Central memory CD8-positive, alpha-beta T cell (primary cell): ENCODE results near the gene GLIS2.
"Not testable (repeated sequence)": the region's sequence is repeated elsewhere in the genome, so short reads cannot be mapped to it uniquely, and the experiment has no call there.

Source experiments
- ATAC-seq: fragments of 150-1000 bp; cut with Tn5 transposase; replicated peaks from 2 replicates; pipeline ENCODE4 v1.10.0; 2022; ENCODE audit warnings: mild to moderate bottlenecking, moderate FRiP score, moderate number of reproducible peaks; ENCODE audit not compliant: poor library complexity, severe bottlenecking; ENCODE audit errors: extremely low read depth
- DNase-seq, 2 donors: peaks; one replicate each; pipeline ENCODE4 v3.0.0; 2021; ENCODE audit warnings: low spot score in 2 of 2
- H3K27ac Mint-ChIP-seq: one replicate; pipeline ENCODE4 v1.8.0; 2022; ENCODE audit warnings: low read depth, mild to moderate bottlenecking, moderate library complexity, mixed read lengths
- H3K27me3 Mint-ChIP-seq: one replicate; pipeline ENCODE4 v1.8.0; 2022; ENCODE audit warnings: mixed read lengths
- H3K36me3 Mint-ChIP-seq: one replicate; pipeline ENCODE4 v1.8.0; 2022; ENCODE audit warnings: mild to moderate bottlenecking, moderate library complexity, mixed read lengths; ENCODE audit not compliant: insufficient read depth
- H3K4me1 Mint-ChIP-seq: one replicate; pipeline ENCODE4 v1.8.0; 2022; ENCODE audit warnings: mixed read lengths
- H3K4me3 Mint-ChIP-seq: one replicate; pipeline ENCODE4 v1.8.0; 2022; ENCODE audit warnings: mild to moderate bottlenecking, moderate library complexity, mixed read lengths
- H3K9me3 Mint-ChIP-seq: one replicate; pipeline ENCODE4 v1.8.0; 2022; ENCODE audit warnings: mixed read lengths

The GLIS2 gene

DNA sequence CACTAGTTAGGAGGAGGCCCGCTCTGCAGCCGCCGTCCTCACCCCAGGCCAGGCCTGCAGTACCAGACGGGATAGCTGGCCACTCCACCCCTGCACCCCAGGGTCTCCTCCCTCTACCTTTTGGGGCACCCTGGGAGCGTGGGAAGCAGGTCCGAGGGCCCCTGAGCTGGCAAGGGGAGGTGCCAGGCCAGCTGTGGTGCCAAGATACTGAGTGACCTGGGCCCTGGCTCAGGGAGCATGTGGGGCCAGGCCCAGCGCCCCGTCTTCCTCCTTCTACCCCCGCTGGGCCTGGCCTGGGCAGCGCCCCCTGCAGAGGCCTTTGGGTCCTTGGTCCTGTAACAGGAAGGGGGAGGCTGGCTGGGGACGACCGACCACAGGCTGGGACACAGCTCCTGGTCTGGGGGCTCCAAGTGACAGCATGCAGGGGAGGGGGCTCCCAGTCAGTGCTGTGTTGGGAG is 22.3 kb downstream of the GLIS2 start:
- no peak overlapping the region for H3K27ac Mint-ChIP-seq
- no peak overlapping the region for H3K4me3 Mint-ChIP-seq
- peaks cover 5% of the 10 kb centered on the region for H3K36me3 Mint-ChIP-seq
- no peaks in the 10 kb centered on the region for H3K27me3 Mint-ChIP-seq
- ATAC-seq (no peak), DNase-seq (no peak)
- no peaks in the 10 kb centered on the region for H3K9me3 Mint-ChIP-seq
- H3K4me1 Mint-ChIP-seq, result no peaks in the 10 kb centered on the region

DNA sequence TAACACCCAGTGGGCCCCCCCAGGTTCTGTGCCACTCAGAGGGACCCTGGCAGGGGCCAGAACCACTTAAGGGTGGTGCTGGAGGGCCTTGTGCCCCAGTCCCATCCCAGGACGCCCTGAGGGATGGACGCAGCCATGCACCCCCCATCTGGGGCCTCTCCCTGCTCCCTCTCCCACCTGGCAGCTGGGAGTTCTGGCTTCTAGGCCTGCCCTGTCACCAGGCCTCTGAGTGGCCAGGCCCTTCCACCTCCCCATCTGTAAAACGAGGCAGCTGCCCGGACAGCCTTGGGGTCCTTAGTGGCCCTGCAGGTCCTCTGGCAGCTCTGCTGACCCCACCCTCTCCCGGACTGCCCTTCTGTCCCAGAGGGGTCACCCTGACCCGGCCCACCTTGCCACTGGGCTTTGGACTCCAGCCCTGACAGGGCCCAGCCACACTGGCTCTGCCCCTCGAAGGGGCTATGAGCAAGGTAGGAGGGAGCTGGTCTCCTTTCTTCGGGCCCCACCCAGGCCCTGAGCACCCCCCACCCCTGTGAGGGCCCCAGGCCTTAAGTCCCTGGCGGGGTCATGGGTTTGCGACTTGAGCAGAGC is 22.9 kb downstream of the GLIS2 start:
- Mint-ChIP-seq H3K4me1 (no peaks in the 10 kb centered on the region), H3K27me3 (no peaks in the 10 kb centered on the region), H3K36me3 (peaks cover 5% of the 10 kb centered on the region), H3K9me3 (no peaks in the 10 kb centered on the region), H3K4me3 (no peak overlapping the region), H3K27ac (no peak overlapping the region)
- no peak for DNase-seq
- no peak for ATAC-seq

DNA sequence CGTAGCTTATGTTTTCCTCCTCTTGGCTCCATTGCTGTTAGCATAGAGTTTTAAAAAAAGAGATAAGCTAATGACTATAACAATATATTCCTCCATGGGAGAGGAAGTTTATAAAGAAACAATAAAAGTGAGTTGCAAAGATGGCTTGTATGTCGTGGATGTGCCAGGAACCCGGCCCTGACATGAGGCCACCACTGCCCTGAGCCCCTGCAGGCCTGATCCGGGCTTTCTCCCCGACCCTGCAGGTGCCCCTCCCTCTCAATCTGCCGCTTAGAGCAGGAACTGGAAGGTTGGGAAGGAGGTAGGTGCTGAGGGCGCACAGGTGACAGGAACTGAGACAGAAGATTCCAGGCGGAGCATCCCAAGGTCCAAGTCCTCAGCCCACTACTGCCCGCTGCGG is 23.6 kb downstream of the GLIS2 start:
- Mint-ChIP-seq H3K27me3 (no peaks in the 10 kb centered on the region), H3K4me1 (no peaks in the 10 kb centered on the region), H3K36me3 (peaks cover 5% of the 10 kb centered on the region), H3K9me3 (no peaks in the 10 kb centered on the region), H3K4me3 (no peak overlapping the region), H3K27ac (no peak overlapping the region)
- ATAC-seq, result no peak
- no peak for DNase-seq

DNA sequence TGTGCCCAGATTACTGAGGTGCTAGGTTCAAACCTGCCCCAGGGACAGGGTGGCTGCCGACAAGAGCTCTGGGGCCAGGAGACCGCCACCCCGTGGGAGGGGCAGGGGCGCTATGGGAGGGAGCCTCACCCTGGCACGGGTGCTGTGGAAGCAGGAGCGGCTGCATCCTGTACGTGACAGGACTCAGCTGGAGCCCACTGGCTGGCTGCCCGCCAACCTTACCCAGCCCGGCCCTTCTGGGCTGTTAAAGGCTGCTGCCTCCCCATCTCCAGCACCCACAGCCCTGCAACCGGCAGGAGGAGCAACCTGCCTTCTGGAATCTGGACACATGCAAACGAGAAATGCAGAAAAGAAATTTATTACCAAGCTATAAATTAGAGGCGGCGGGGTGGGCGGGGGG is 24.0 kb downstream of the GLIS2 start:
- H3K9me3 Mint-ChIP-seq, result no peaks in the 10 kb centered on the region
- no peak overlapping the region for H3K4me3 Mint-ChIP-seq

DNA sequence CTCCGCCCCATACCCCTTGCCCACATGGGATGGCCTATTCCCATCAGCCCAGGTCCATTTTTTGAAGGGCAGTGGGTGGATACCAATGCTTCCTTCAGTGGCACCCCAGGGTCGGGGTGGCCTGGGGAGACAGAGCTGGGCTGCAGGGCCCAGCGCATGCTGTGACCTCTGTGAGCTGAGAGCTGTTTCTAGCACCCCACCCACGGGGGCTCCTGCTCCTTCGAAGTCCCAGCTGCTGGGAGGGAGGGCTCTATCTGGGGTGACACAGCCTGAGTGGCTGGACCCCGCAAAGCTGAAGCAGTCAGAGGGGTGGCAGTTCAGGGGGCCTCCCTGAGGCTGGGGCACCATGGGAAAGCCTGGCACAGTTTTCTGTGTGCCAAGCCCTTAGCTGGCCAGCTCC is 24.6 kb downstream of the GLIS2 start:
- H3K27me3 Mint-ChIP-seq, result no peaks in the 10 kb centered on the region
- DNase-seq (no peak), ATAC-seq (no peak)
- H3K9me3 Mint-ChIP-seq, result no peaks in the 10 kb centered on the region
- peaks cover 5% of the 10 kb centered on the region for H3K4me1 Mint-ChIP-seq
- peaks cover 5% of the 10 kb centered on the region for H3K36me3 Mint-ChIP-seq
- no peak overlapping the region for H3K27ac Mint-ChIP-seq
- no peak overlapping the region for H3K4me3 Mint-ChIP-seq

More for the DNA sequence above, 24.0 kb downstream of the GLIS2 start:
- Mint-ChIP-seq H3K4me1 (peaks cover 3% of the 10 kb centered on the region), H3K36me3 (peaks cover 5% of the 10 kb centered on the region), H3K27me3 (no peaks in the 10 kb centered on the region), H3K27ac (no peak overlapping the region)
- ATAC-seq (no peak), DNase-seq (no peak)

DNA sequence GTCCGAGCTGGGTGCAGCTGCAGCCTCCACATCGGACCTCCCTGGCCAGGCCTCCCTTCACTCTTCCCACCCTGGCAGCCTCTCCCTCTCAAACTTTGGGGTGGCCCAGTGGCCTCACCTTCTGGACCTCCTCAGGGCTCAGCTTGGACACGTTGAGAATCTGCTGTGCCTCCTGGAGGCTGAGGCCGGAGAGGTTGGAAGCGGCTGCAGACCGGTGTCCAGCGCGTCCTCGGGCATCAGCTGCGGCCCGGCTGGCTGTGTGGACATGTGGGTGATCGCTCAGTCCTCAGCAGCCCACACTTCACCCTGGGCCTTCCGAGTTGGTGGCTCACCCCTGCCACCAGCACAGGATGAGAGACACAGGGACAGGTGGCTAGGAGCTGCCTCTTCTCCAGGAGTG is 25.4 kb downstream of the GLIS2 start:
- peaks cover 3% of the 10 kb centered on the region for H3K36me3 Mint-ChIP-seq
- H3K4me3 Mint-ChIP-seq, result no peak overlapping the region
- H3K4me1 Mint-ChIP-seq, result peaks cover 5% of the 10 kb centered on the region
- ATAC-seq (no peak), DNase-seq (no peak)
- H3K9me3 Mint-ChIP-seq, result no peaks in the 10 kb centered on the region
- no peaks in the 10 kb centered on the region for H3K27me3 Mint-ChIP-seq
- no peak overlapping the region for H3K27ac Mint-ChIP-seq

DNA sequence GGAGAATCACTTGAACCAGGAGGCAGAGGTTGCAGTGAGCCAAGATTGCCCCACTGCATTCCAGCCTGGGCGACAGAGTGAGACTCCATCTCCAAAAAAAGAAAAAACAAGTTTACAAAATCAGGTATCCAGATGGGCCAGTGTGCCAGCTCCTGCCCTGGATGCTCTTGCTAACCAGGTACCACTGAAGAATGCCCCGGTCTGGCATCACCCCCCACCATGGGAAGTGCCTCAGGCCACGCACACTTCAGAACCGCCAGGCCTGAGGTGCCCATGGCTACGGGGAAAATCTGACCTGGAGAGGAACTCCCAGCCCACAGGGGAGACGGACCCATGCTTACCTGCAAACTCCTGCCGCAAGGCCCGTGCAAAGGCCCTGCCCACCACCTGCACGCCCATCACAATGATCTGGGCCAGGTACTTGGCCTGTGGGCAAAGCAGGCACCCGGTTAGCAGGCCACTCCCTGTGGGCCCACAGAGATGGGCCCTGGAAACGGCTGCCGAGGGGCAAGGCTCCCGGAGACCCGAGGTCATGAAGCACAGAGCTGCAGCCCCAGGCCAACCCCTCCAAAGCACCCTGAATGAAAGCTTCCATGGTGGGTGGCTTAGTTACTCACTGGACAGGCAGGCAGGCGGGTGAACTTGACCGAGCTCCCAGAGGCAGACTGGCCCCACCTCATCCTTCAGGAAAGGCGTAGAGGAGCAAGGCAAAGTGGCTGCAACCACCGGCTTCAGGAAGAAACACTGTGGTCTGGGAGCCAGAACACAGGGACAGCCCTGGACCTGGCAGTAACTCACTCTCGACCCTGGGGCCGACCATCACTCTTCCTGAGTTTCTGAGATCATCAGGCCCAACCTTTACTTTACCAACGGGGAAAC is 27.2 kb downstream of the GLIS2 start:
- Mint-ChIP-seq H3K36me3 (peaks cover 3% of the 10 kb centered on the region), H3K4me1 (peaks cover 8% of the 10 kb centered on the region), H3K9me3 (no peaks in the 10 kb centered on the region), H3K27ac (peak overlapping the region; percentile 74), H3K27me3 (no peaks in the 10 kb centered on the region), H3K4me3 (no peak overlapping the region)
- DNase-seq, result no peak
- no peak for ATAC-seq

DNA sequence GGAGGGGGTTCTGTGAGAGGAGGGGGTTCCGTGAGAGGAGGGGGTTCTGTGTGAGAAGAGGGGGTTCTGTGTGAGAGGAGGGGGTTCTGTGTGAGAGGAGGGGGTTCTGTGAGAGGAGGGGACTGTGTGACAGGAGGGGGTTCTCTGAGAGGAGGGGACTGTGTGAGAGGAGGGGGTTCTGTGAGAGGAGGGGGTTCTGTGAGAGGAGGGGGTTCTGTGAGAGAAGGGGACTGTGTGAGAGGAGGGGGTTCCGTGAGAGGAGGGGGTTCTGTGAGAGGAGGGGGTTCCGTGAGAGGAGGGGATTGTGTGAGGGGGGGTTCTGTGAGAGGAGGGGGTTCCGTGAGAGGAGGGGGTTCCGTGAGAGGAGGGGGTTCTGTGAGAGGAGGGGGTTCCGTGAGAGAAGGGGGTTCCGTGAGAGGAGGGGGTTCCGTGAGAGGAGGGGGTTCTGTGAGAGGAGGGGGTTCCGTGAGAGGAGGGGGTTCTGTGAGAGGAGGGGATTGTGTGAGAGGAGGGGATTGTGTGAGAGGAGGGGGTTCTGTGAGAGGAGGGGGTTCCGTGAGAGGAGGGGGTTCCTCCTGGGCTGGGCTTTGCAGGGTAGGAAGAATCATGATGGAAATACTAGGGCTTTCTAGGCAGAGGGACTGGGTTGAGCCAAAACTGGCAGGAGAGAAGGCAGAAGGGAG is 28.6 kb downstream of the GLIS2 start:
- peak overlapping the region; percentile 74 for H3K27ac Mint-ChIP-seq
- H3K4me3 Mint-ChIP-seq, H3K36me3 Mint-ChIP-seq, ATAC-seq, H3K27me3 Mint-ChIP-seq, H3K9me3 Mint-ChIP-seq, DNase-seq: not testable (repeated sequence)
- peaks cover 14% of the 10 kb centered on the region for H3K4me1 Mint-ChIP-seq

DNA sequence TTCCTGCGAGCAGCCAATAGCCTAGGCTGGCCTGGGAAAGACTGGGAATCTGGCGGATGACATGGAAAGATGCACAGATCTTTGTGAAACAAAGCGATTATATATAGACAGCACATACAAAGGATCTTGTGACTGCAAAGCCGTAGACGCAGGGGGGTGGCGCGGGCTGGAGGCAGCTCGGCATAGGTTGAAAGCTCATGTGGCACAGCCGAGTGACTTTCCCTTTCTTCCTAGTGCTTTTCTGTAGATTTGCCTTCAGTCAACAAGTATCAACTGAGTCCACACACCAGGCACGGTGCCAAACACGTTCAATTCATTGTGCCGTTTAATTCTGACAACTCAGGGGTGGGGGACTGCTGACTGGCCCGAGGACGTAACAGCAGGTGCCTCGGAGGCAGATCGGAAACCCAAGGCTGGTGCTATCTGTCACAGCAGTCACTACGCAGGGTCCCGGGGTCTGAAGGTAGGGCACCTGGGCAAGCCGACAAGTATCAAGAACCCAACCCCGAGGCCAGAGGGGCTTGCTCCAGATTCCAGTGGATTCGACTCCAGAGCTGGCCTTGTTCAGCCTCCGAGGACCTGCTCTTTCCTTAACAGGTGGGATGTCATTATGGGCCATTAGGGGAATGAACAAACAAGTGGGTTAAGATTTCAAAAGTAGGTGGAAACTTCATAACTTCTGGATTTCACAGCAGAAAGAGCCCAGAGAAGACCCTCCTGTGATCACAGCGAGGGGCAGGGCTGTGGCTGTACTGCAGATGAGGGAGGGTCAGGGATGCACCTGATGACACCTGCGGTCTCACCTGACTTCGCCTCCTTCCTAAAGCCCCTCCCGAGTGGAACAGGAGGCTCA is 29.3 kb downstream of the GLIS2 start:
- H3K36me3 Mint-ChIP-seq, result peaks cover 5% of the 10 kb centered on the region

DNA sequence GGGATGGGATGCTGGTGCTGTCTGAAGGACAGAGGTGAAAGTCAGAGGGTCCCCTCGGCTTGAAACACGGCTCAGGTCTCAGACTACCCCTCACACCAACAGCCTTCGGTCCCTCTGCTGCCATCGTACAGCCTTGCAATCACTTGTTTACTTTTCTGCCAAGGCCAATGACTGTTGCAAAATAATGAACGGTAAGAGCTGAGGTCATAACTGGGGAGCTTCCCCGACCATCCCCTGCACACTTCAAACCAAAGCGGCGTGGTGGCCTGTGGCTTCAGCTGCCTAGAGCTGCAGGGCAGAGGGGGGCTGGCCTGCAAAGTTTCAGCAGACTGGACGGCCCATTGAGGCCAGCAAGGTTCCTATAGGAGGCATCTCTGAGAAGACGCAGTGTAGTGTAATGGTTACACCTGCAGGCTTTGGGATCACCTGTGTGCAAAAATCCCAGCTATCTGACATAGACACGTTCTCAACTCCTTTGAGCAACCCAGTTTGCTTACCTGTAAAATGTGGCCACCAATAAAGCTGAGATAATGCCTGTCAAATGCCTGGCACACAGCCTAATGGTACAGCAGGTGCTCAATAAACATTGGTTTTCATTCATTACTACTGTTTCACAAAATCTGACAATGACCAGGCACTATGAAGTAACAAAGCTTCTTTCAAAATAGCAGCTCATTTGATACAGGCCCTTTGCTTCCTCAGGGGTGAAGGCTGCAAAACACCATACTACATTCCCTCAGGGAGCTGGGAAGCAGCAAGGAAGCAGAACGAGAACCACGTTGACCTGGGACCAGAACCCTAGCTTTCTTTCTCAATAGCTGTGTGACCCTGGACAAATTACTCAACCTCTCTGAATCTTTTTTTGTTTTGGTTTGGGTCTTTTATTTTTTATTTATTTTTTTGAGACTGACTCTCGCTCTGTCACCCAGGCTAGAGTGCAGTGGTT is 30.2 kb downstream of the GLIS2 start:
- DNase-seq (no peak), ATAC-seq (no peak)
- Mint-ChIP-seq H3K27ac (no peak overlapping the region), H3K27me3 (no peaks in the 10 kb centered on the region), H3K9me3 (no peaks in the 10 kb centered on the region), H3K36me3 (peaks cover 6% of the 10 kb centered on the region), H3K4me3 (no peak overlapping the region), H3K4me1 (peaks cover 22% of the 10 kb centered on the region)

More for the DNA sequence above, 29.3 kb downstream of the GLIS2 start:
- DNase-seq (no peak), ATAC-seq (no peak)
- Mint-ChIP-seq H3K27ac (peak overlapping the region; percentile 74), H3K9me3 (no peaks in the 10 kb centered on the region), H3K4me1 (peaks cover 14% of the 10 kb centered on the region), H3K27me3 (no peaks in the 10 kb centered on the region), H3K4me3 (no peak overlapping the region)

DNA sequence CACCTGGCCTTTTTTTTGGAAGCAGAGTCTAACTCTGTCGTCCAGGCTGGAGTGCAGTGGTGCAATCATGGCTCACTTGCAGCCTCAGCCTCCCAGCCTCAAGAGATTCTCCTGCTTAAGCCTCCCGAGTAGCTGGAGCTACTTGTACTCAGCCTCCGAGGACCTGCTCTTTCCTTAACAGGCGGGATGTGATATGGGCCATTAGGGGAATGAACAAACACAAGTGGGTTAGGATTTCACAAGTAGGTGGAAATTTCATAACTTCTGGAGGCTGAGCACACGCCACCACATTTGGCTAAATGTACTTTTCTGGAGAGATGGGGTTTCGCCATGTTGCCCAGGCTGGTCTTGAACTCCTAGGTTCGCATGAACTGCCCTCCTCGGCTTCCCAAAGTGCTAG is 31.1 kb downstream of the GLIS2 start:
- H3K4me3 Mint-ChIP-seq, result no peak overlapping the region
- H3K36me3 Mint-ChIP-seq, result peaks cover 10% of the 10 kb centered on the region
- DNase-seq, result no peak
- ATAC-seq, result no peak
- H3K4me1 Mint-ChIP-seq, result peaks cover 31% of the 10 kb centered on the region
- no peaks in the 10 kb centered on the region for H3K9me3 Mint-ChIP-seq
- no peaks in the 10 kb centered on the region for H3K27me3 Mint-ChIP-seq
- H3K27ac Mint-ChIP-seq, result no peak overlapping the region
